HepG2 (cell line): Measurements from ENCODE around the gene KIF2C. TPM values are rescaled to one million over a fixed set of nuclear protein-coding genes. Genes with fewer than 3 reads are reported as not detected.

Experiments
- ATAC-seq: fragments of 200-7000 bp; cut with Tn5 transposase; 3 replicates; pipeline ENCODE4 v1.9.1; 2020; ENCODE audit warnings: mild to moderate bottlenecking, moderate library complexity
- BruUV-seq: library from RNA; stranded (reverse); fragments of 400-500 nt; replicated peaks from 2 replicates; lab custom pipeline; 2021; lab: Mats Ljungman, UMichigan
- CTCF ChIA-PET: fragments of 300-600 bp; formaldehyde crosslinking; extraction: SDS; loops from one replicate; lab custom pipeline; 2021; ENCODE audit warnings: low total read pairs, inconsistent platforms, low intra/inter-chr PET ratio; lab: Yijun Ruan, JAX
- POLR2A ChIA-PET: fragments of 350-600 bp; sonication (Branson Sonifier 250); formaldehyde crosslinking; loops from one replicate; lab custom pipeline; 2020; ENCODE audit warnings: antibody characterized with exemption, inconsistent platforms; lab: Yijun Ruan, JAX
- DNase-seq: peaks from one replicate; pipeline ENCODE4 v3.0.0-alpha.2; 2015; ENCODE audit warnings: low spot score
- FAIRE-seq: peaks from 3 replicates; lab custom pipeline; 2011; peaks lifted over from hg19 to GRCh38; lab: Jason Lieb, UNC
- H2AFZ ChIP-seq: one replicate; pipeline ENCODE4 v1.6.1; 2011; ENCODE audit warnings: low read length, inconsistent platforms
- H3K27ac ChIP-seq: fragments of 300-600 bp; 3 replicates; pipeline ENCODE4 v1.8.0; 2011; ENCODE audit warnings: mixed run types, mild to moderate bottlenecking, mixed read lengths, low read length, inconsistent platforms; ENCODE audit not compliant: insufficient read depth; ENCODE audit errors: extremely low read length
- H3K27me3 ChIP-seq, 2 experiments: fragments of 200-600 bp in 1 of 2; 2 replicates in 1 of 2; 3 replicates in 1 of 2; pipeline versions ENCODE4 v1.6.0 to v1.8.0; 2011; ENCODE audit warnings: low read length in 2 of 2, mild to moderate bottlenecking in 2 of 2, moderate library complexity in 2 of 2, inconsistent platforms in 1 of 2; ENCODE audit not compliant: insufficient read depth in 2 of 2, control insufficient read depth in 1 of 2
- H3K36me3 ChIP-seq, 2 experiments: fragments of 200-600 bp in 1 of 2; replicated peaks in 1 of 2; 2 replicates in 1 of 2; 3 replicates in 1 of 2; pipeline versions ENCODE4 v1.5.1 to v1.8.0; 2011; ENCODE audit warnings: low read length in 2 of 2, inconsistent platforms in 1 of 2; ENCODE audit not compliant: insufficient read depth in 2 of 2, control insufficient read depth in 1 of 2
- H3K4me1 ChIP-seq: 2 replicates; pipeline ENCODE4 v1.5.1; 2012; ENCODE audit warnings: low read length, inconsistent platforms; ENCODE audit not compliant: insufficient read depth
- H3K4me2 ChIP-seq: 2 replicates; pipeline ENCODE4 v1.6.0; 2011; ENCODE audit warnings: low read depth, low read length, inconsistent platforms
- H3K4me3 ChIP-seq, 3 experiments: fragments of 200-600 bp in 1 of 3; sonication (generic), shearing (Covaris generic) in 1 of 3; replicated peaks in 1 of 3; 2 replicates each; pipeline ENCODE4 v1.5.1; 2011 to 2016; ENCODE audit warnings: low read length in 3 of 3, inconsistent platforms in 2 of 3, low read depth in 2 of 3, mild to moderate bottlenecking in 2 of 3, control low read depth in 1 of 3, mixed read lengths in 1 of 3; ENCODE audit not compliant: insufficient read depth in 1 of 3
- H3K79me2 ChIP-seq: one replicate; pipeline ENCODE4 v1.6.1; 2011; ENCODE audit warnings: low read length, inconsistent platforms; ENCODE audit not compliant: insufficient read depth
- H3K9ac ChIP-seq: 2 replicates; pipeline ENCODE4 v1.6.0; 2011; ENCODE audit warnings: mild to moderate bottlenecking, low read depth, low read length, inconsistent platforms; ENCODE audit not compliant: insufficient read depth
- H3K9me3 ChIP-seq: 2 replicates; pipeline ENCODE4 v1.5.1; 2012; ENCODE audit warnings: mild to moderate bottlenecking, low read length
- H4K20me1 ChIP-seq: 2 replicates; pipeline ENCODE4 v1.6.0; 2011; ENCODE audit warnings: inconsistent platforms, mild to moderate bottlenecking, low read length, moderate library complexity; ENCODE audit not compliant: insufficient read depth
- CEBPZ ChIP-seq: IDR thresholded peaks from 2 replicates; pipeline ENCODE4 v1.6.1; 2012; ENCODE audit warnings: low read length, improper control_type of control experiment
- FOXA3 ChIP-seq: IDR thresholded peaks from 2 replicates; pipeline ENCODE4 v1.6.1; 2016; ENCODE audit warnings: missing genetic modification reagents, missing compliant biosample characterization
- FOXM1 ChIP-seq: sonication (generic); formaldehyde crosslinking; IDR thresholded peaks from 2 replicates; pipeline ENCODE4 v1.5.0; 2020; ENCODE audit warnings: missing genetic modification reagents
- HIVEP1 ChIP-seq: sonication (generic); formaldehyde crosslinking; IDR thresholded peaks from 2 replicates; pipeline ENCODE4 v1.4.0; 2020; ENCODE audit warnings: mild to moderate bottlenecking, missing genetic modification reagents
- IRF2 ChIP-seq: IDR thresholded peaks from 2 replicates; pipeline ENCODE4 v1.6.1; 2018; ENCODE audit warnings: missing genetic modification reagents, missing compliant biosample characterization
- MNT ChIP-seq: fragments of 450-650 bp; IDR thresholded peaks from 2 replicates; pipeline ENCODE4 v1.6.1; 2016
- NR0B2 ChIP-seq: sonication (generic); formaldehyde crosslinking; IDR thresholded peaks from 2 replicates; pipeline ENCODE4 v1.4.0; 2020; ENCODE audit warnings: mild to moderate bottlenecking, missing genetic modification reagents
- SP5 ChIP-seq: IDR thresholded peaks from 2 replicates; pipeline ENCODE4 v1.6.1; 2016; ENCODE audit warnings: low read depth, borderline replicate concordance
- TAF1 ChIP-seq: sonication (generic); formaldehyde crosslinking; IDR thresholded peaks from 2 replicates; pipeline ENCODE4 v1.4.0; 2020; ENCODE audit warnings: missing genetic modification reagents
- TEAD3 ChIP-seq: optimal IDR thresholded peaks from 2 replicates; pipeline ENCODE3; 2016; ENCODE audit warnings: borderline replicate concordance
- U2AF2 ChIP-seq: fragments of 200-400 bp; formaldehyde crosslinking; IDR thresholded peaks from 2 replicates; pipeline ENCODE4 v1.6.1; 2017; ENCODE audit warnings: low read depth, mild to moderate bottlenecking, low read length
- ZNF546 ChIP-seq: sonication (generic); formaldehyde crosslinking; conservative IDR thresholded peaks from 2 replicates; pipeline ENCODE4 v1.8.1; 2023; ENCODE audit warnings: mild to moderate bottlenecking, missing genetic modification reagents
- WGBS: methylation state at CpG from one replicate; pipeline ENCODE4 v1.1.6; 2017; ENCODE audit warnings: low lambda C conversion rate; 5-methylcytosine and 5-hydroxymethylcytosine counted together
- in situ Hi-C: cut with HindIII; loops from 2 replicates; pipeline ENCODE4 v1.10.0; 2017; ENCODE audit warnings: low pct_unique_long_range_greater_than_20kb; ENCODE audit not compliant: extremely low pct_ligation_motif_present
- intact Hi-C: fragments of 100-400 bp; cut with micrococcal nuclease; formaldehyde crosslinking; loops from one replicate; pipeline ENCODE4 v1.10.0; 2022; ENCODE audit not compliant: unreplicated experiment
- polyA plus RNA-seq, 8 experiments: library from polyadenylated mRNA; depleted of rRNA in 3 of 8; stranded (reverse) in 7 of 8; unstranded in 1 of 8; fragments of >200 nt; fragmentation: Illumina TruSeq in 4 of 8; extraction: Trizol in 4 of 8; gene quantifications; 2 replicates each; pipeline versions ENCODE4 v1.2.1 to v1.2.3, GENCODE V29; 2011 to 2016; ENCODE audit warnings: low read depth in 4 of 8, missing spikeins in 1 of 8, mixed read lengths in 1 of 8; ENCODE audit not compliant: insufficient read depth in 1 of 8
- total RNA-seq, 5 experiments: library from RNA; depleted of rRNA; stranded (reverse); fragments of >200 nt; fragmentation: Illumina TruSeq; extraction: Trizol; gene quantifications; 2 replicates each; pipeline ENCODE4 v1.2.3, GENCODE V29; 2016; ENCODE audit warnings: low read depth in 1 of 5

Gene KIF2C
- total and polyA plus RNA-seq, 2 of the 13 experiments (the other 11 are each of a cell fraction or from before 2014, with no cell fraction given): 29.7 to 53.7 TPM

GRCh38 chr1:44740179-44740617 lies 561 bp downstream of the KIF2C start (continued):
- TF ChIP-seq NR0B2 (CRISPR knock-in tag) (0 out of 2 replicates have a peak, but pooled peaks have one; percentile 8), SP5 (CRISPR knock-in tag) (no peak)

GRCh38 chr1:44743211-44743610 lies 3.6 kb downstream of the KIF2C start:
- CTCF ChIA-PET: no interaction called here
- no TSS peak for BruUV-seq
- no peak for ATAC-seq
- no peak for FAIRE-seq
- H2AFZ ChIP-seq: no peak overlapping the region
- H3K4me1 ChIP-seq: peaks cover 45% of the 10 kb centered on the region
- peaks cover 17 to 36% of the 10 kb centered on the region in 2 experiments for H3K36me3 ChIP-seq
- H3K79me2 ChIP-seq: peaks cover 42% of the 10 kb centered on the region
- H4K20me1 ChIP-seq: no peaks in the 10 kb centered on the region
- H3K27me3 ChIP-seq: no peaks in the 10 kb centered on the region; a peak in 1 of 5 replicates
- H3K4me3 ChIP-seq: no peak overlapping the region
- WGBS: 100% methylated on average over 1 of the region's 1 CpG
- H3K9me3 ChIP-seq: no peaks in the 10 kb centered on the region
- intact Hi-C loops (no loop called here), in situ Hi-C loops (no loop called here)
- H3K4me2 ChIP-seq: peak overlapping the region; percentile 42
- H3K27ac ChIP-seq: no peak overlapping the region
- no peak for DNase-seq
- POLR2A ChIA-PET: interaction anchor here (1.7 to 2.1 kb wide), 3 partner anchors 12 to 32 kb away, joined by 7 to 8 read pairs (median 7); partner anchors contain the start of genes RNU5D-1 and RPS8
- peak overlapping the region; percentile 29; the same call in 1 of the 2 replicates for H3K9ac ChIP-seq
- no peak for TF ChIP-seq MNT
- no peak for TF ChIP-seq ZNF546 (CRISPR knock-in tag)
- no peak for TF ChIP-seq FOXA3 (CRISPR knock-in tag)
- no peak for TF ChIP-seq TEAD3 (CRISPR knock-in tag)
- TF ChIP-seq CEBPZ: no peak
- TF ChIP-seq FOXM1 (CRISPR knock-in tag): no peak
- no peak for TF ChIP-seq TAF1 (CRISPR knock-in tag)
- no peak for TF ChIP-seq IRF2 (CRISPR knock-in tag)
- no peak for TF ChIP-seq U2AF2
- no peak for TF ChIP-seq HIVEP1
